ENCODE results near the gene KCNC4. TPM values are rescaled to one million over a fixed set of nuclear protein-coding genes. Genes with fewer than 3 reads are reported as not detected.

The KCNC4 gene
- polyA plus RNA-seq, 1 donor = 6.7 TPM

DNA sequence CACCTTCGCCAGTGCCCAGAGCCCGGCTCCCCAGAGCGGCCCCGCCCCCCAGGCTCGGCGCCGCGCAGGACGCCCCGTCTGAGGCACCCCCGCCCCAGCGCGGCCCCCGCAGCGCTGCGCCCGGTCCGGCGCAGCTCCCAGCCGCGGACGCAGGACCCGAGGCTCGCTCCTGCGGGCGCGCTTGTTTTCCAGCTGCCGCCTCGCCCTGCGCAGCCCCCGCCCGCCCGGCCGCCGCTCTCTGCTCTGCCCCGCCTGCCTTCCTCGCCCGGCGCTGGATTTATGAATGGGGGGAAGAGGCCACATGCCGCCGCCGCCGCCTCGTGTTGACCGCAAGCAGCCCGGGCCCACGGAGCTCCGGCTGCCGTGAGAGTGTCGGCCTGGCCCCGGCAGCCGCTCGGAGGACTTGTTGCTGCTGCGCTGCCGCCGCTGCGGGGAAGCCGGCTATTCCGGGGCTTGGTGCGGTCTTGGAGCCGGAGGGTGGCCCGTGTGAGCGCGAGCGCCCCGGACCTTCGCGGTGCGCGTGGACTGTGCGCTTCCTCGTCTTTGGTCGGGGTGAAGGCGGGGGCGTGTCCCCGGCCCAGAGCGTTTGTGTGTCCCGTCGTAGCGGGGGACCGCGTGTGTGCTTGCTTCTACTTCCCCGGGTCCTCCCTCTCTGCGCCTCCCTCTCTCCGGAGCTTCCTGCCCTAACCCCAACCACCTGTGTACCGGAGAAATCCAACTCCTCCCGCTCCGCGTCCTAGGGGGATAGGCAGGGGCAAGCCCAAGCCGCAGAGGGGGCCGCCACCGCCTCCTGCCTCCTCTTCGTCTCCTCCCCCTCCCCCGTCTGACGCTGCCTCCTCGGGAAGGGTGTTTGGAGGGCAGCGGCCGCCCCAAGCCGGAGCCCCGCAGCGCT is 736 bp downstream of the KCNC4 start:
- DNase-seq = no peak

DNA sequence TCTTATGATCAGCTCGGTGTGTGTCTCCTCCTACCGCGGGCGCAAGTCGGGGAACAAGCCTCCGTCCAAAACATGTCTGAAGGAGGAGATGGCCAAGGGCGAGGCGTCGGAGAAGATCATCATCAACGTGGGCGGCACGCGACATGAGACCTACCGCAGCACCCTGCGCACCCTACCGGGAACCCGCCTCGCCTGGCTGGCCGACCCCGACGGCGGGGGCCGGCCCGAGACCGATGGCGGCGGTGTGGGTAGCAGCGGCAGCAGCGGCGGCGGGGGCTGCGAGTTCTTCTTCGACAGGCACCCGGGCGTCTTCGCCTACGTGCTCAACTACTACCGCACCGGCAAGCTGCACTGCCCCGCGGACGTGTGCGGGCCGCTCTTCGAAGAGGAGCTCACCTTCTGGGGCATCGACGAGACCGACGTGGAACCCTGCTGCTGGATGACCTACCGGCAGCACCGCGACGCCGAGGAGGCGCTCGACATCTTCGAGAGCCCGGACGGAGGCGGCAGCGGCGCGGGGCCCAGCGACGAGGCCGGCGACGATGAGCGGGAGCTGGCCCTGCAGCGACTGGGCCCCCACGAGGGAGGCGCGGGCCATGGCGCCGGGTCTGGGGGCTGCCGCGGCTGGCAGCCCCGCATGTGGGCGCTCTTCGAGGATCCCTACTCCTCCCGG is 1.5 kb downstream of the KCNC4 start:
- DNase-seq = no peak

DNA sequence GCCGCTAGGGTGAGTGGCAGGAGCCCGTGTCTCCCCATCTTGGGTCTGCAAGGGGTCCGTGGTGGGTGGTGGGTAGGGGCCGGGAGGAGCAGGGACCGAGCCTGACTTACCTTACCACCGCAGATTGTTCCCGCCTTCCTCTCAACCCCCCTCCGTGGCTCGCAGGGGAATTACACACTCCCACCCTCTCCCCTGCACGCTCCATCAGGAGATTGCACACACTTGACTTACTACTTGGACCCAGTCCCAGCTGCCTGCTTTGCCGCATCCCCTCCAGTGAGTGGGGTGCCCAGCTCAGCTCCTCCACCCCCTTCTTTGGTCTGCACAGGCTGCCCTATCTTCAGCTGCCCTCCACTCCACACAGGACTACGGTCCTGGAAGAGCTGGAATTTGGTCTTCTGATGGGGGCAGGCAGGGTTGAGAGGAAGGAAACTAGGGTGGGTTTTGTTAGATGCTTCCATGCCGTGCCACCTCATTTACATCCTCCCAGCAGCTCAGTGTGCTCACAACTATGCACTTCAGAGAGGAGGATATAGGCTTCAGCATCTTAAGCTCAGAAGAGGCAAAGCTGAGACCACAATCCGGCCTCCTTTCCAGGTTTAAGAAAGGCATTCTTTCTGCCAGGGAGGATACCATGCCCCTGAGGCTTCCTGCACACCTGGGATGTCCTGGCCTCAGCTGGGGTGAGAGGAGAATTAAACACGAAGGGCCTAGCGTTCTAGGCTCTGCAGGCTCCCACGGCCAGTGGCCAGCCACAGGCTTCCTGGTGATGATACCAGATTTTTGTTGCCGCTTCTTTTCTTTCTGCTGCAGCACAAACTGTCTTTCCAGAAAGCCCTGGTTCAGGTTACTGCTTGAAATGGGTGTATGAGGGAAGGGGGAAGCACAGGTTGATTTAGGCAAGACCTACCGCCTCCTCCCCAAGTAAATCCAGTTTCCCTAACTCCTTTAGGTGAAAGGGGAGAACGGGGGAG is 2.3 kb downstream of the KCNC4 start:
- no peak for DNase-seq

DNA sequence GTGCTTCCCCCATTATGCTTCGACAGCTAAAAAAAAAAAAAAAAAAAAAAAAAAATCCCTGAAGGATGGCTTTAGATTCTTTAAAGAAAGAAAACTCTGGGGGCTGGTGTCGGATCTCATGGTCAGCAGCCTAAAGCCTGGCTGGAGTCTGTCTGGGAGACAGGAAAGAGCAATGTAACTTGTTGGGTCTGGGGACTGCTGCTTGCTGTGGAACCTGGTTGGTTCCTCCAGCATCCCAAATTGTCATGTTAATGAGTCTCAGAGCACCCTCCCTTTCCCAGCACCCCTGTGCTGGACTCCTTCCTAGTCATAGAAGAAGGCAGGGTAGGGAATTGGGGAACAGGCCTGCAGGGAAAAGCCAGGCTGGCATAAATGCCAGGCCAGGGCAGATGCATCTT is 3.0 kb downstream of the KCNC4 start:
- no peak for DNase-seq

DNA sequence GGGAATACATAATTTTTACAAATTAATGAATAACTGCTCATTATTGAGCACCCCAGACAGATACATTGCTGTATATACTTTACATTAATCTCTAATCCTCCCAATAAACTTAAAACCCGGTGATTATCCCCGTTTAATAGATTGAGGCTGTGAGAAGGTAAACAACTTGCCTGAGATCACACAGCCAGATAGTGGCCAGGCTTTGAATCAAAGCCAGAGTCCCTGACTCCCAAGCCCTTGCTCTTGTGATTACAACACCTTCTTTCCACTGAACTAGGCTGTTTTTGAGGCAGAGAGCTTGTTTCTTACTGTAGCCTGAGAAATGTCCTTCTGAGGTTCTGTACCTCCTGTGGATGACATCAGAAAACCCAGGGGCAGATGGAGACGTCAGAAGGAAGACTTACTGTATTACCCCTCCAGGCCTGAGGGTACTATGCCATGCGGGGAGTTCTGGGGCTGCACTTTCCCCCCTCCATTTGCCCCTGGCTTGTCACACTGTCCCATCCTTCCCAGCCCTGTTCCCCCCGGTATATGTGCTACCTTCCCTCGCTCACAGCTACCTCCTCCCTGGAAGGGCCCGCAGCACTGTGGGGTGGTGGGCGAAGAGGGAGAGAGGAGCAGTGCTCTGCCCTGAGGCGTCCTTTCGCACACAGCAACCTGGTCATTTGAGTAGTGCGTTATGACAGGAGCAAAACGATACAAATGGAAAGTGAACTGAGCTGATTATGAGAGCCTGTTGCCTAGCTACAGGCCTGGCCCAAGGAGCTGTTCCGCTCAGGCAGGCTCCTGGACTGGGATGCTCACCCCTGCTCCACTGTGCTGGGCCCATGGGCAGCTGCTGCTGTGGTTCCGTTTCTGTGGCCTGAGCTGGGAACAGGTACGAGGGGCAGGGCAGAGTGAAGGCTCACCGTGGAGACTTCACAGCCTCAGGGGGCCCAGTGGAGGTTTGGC is 4.6 kb downstream of the KCNC4 start:
- no peak for DNase-seq

DNA sequence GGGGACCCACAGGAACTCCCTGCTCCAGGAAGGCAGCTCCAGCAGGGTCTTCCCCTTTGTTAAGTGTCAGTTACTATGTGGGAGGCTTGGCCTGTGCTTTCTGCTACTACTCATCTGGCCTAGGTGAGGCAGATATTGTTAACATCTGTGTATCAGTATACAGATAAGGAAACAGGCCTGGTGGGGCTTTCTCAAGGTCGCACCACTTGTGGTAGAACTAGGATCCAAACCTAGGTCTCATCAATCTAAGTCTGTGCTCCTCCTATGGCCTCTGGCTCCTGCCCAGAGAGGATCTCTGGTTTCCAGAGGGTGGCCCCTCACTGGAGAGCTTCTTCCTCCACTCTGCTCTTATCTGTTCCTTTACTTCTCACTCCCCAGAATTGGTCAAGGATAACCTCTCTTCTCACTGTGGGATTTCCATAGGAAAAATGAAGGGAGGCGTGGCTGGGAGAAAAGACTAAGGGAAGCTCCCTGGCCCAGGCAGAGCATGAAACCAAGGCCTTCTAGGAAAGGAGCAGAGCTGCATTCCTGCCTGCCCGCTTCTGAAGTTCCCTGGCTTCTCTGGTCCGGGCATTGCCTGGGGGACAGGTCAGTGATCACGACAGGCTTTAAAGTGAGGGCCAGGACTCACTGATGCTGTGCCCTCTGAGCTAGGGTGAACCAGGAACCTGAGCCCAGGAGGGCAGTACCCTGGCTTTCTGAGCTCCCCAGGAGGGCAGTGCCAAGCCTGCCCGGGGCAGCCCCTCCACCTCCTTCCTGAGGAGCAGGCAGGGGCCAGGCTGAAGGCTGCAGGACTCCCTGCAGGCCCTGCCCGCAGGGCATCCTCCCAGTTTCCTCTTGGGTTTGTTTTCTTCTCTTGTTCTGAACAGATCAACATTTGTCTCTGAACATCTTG is 5.8 kb downstream of the KCNC4 start:
- no peak for DNase-seq

DNA sequence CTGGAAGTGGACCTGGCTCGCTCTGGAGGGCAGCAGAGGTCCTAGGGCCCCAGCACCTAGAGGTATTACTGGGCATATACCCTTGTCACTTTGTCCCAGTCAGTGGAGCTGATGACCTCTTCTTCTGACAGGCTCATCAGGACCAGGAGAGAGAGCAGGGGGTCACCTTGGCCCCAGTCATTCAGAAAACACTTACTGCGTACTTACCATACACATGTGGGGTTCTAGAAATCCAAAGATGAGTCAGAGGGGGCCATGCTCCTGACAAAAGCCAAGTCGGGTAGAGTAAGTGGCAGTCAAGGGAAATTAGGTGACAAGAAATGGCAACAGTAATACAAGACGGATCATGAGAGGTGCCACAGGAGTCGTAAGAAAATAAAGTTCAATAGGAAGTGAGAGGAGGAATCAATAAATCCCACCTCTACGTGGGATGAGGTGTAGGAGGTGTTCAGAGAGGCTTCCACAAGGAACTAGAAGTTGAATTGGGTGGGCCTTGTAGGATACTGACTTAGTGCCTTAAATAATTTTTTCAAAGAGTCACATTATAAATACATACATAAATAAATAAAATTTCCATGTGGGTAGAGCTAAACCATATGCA is 6.8 kb downstream of the KCNC4 start:
- no peak for DNase-seq

DNA sequence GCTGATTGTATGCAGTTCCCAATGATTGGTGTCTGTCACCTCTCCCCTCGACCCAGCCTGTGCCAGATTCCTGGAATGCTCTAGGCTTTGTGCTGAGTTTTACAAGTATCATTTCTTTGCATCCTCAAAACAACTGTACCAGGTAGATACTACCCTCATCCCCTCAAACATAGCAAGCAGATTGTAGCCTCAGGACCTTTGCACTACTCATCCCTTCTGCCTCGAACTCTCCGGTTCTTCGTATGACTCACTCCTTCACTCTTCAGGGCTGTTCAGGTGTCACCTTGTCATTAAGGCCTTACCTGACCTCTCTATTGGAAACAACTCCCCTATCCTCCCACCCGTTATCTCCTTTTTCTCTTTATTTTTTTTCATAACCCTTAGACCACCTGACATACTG is 8.0 kb downstream of the KCNC4 start:
- DNase-seq = no peak

DNA sequence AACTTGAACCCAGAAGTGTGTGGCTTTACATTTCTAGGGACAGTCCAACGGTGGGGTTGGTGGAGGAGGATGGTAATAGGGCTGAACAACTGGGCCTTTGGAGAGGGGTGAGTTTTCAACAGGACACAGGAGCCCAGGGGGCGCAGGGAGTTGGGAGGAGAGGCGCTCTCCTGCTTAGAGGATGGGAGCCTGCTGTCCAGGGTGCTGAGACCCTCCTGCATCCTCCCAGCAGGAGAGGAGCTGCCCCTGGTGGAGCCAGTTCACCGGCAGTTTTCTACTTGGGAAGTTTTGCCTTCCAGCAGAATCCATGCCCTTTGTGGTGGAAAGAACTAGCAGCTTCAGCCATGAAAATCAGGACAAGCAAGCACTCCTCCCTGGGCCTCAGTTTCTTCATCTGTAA is 8.6 kb downstream of the KCNC4 start:
- DNase-seq = no peak

DNA sequence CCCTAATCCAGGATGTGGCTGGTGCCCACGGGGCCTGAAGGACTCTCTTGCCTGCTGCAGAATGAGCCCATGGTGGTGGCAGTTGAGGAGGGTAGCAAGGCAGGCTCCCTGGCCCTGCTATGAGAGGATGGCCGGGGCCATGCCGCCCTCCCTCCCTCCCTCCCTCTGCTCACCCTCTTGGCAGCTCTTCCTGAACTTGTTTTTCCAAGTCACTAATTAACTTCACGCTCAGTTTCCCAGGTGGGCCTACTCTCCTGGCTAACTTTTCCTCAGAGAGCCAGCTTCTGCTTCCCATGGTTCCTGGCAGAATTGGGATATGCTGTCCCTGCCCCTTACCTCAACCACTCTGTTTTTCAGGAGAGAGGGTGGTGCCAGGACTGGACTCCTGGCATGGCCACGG is 10.2 kb downstream of the KCNC4 start:
- DNase-seq = no peak

DNA sequence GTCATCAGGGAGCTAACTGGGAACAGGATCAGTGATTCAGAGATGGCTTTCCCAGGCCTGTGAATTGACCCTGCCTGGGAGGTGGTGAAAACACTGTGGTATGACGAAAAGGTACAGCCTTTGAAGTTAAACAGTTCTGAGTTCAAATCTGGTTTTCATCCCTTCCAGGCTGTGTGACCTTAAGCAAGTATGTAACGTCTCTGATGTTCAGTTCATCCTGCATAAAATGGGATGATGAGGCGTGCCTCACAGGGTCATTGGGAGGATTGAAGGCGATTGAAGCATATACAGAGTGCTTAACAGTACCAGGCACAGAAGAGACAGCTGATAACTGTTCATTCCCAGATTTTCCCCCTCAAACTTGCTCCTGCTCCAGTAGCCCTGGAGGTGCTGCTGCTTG is 11.0 kb downstream of the KCNC4 start:
- no peak for DNase-seq

DNA sequence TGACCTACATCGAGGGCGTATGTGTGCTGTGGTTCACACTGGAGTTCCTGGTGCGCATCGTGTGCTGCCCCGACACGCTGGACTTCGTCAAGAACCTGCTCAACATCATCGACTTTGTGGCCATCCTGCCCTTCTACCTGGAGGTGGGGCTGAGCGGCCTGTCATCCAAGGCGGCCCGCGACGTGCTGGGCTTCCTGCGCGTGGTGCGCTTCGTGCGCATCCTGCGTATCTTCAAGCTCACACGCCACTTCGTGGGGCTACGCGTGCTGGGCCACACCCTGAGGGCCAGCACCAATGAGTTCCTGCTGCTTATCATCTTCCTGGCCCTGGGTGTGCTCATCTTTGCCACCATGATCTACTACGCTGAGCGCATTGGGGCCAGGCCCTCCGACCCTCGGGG is 13.0 kb downstream of the KCNC4 start:
- DNase-seq = no peak

DNA sequence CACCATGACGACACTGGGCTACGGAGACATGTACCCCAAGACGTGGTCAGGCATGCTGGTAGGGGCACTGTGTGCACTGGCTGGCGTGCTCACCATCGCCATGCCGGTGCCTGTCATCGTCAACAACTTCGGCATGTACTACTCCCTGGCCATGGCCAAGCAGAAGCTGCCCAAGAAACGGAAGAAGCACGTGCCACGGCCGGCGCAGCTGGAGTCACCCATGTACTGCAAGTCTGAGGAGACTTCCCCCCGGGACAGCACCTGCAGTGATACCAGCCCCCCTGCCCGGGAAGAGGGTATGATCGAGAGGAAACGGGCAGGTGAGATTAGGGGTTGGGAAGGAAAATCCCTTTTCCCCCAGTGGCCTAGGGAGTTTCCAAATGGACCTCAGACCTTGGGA is 13.5 kb downstream of the KCNC4 start:
- DNase-seq = no peak

DNA sequence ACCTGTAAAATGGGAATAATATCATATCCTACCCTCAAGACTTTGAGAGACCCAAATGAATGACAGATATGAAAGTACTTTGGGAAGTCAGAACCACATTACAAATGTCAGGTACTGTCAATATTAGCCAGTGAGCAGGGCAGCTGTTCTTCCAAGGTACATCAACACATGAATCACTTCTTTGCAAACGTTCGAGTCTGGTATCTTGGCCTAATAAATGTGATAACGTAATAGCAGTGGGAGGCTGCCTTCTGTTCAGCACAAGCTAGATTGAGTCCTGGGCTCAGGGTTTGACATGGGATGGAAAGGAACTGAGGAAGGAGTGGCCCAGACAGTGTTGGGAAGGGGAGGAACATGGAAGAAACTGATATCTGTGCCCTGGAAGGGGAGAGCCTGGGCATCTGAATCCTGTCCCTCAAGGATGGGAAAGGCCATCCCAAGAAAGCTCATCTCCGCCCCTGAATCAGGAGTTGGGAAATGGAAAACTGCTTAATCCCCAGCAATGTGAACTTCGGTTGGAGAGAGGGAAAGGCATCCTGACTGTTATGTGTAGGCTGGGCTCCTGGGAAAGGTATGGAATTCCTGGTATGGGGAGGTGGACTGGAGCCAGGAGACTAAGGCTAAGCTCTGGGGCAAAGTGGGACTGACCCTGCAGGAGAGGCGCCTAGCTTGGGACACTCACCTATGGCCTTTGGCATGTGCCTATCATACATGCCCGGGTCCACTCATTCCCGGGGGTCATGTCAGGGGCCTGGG is 14.3 kb downstream of the KCNC4 start:
- no peak for DNase-seq

DNA sequence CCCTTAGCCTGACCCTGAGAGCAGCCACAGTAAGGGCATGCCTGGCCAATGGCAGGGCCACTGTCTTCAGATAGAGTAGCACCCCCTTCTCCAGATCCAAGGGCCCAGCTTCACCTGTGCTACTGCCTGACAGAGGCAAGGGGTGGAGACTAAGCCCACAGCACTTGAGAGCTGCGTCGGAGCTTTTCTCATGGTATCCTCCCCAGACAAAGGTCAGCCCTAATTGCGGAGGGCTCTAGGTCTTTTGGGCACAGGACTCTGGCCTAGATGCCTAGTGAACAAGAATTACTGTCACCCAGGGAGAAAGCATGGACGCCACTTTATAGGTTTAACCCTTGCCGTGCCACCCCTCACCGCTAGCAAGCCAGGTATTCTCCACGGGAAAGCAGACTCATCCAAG is 15.1 kb downstream of the KCNC4 start:
- no peak for DNase-seq

DNA sequence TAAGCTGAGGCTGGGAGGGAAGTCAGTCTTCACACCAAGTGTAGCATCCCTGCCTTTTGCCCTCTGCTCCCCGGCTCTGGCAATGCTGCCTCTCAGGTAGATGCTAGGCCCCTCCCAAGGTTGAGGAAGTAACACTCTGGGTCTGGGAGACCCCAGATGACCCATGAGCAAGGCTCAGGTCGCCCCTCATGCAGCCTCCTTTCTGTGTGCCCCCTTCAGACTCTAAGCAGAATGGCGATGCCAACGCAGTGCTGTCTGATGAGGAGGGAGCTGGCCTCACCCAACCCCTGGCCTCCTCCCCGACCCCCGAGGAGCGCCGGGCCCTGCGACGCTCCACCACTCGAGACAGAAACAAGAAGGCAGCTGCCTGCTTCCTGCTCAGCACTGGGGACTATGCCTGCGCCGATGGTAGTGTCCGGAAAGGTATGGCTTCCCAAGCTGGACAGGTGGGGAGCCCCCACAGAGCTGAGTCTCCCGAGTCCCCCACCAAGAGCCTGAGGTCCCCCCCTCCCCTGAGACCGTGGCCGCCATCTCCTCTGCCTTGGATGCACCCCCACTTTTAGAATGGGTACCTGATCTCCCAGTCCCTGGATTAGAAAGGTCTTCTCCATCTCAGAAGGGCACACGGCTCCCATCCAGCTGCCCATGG is 15.8 kb downstream of the KCNC4 start:
- no peak for DNase-seq

DNA sequence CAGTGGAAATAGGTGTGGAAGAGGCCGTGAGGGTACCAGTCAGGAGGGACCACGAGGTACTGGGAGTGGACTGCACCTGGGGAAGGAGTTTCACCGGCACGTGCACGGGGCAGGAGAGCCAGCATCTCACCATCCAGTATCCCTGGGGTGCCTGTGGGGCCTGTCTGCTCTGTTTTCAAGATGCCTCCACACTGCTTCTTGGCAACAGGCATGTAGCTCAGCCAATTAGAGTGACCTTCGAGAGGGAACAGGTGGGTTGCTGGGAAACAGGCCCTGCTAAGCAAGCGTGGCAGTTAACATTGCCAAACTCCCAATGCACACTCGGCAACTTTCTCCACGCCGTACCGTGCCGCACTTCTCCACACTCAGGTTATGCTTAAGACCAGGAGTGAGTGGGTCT is 17.7 kb downstream of the KCNC4 start:
- no peak for DNase-seq

DNA sequence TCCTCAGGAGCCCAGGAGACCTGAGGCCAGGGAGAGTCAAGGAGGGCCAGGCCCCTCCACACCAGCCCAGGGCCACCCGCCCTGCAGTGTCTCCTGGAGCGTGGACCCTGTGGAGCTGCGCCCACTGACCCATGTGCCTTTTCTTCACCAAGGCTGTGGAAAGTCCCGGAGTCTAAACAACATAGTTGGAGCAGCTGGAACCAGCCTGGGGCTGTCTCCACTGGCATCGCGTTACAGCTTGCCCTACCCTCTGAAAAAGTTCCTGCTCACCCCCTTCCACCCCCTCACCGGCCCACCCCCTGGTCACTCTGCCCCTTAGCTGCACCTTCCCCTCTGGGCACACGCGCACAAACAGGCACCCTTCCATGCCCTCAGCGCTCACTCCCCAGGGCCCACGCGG is 18.3 kb downstream of the KCNC4 start:
- no peak for DNase-seq

DNA sequence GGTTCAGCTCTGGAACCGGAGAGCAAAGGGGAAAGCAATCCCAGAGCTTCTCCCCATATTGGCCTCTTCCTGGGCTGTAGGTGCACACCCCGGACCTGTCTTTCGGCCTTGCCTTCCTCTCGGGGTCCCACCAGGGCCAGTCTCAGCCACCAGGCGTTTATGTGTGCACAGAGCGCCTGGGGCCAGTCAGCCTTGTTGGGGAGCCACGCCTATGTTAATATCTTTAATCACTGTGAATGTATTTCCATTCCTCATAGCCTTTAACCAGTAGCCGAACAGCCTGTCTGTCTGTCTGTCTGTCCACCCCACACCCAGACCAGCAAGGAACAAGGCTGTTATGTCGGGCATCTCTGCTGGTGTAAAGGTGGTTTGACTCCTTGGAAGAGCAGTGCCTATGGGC is 18.8 kb downstream of the KCNC4 start:
- no peak for DNase-seq

Data from left kidney (tissue), 2 donors.